ENCODE data around the gene CDR2. TPM values are rescaled to one million over a fixed set of nuclear protein-coding genes. Genes with fewer than 3 reads are reported as not detected.

CDR2 gene
- total RNA-seq, 4 donors from 2014 or later: 10.7 to 37.1 (median 21.6) TPM

DNA sequence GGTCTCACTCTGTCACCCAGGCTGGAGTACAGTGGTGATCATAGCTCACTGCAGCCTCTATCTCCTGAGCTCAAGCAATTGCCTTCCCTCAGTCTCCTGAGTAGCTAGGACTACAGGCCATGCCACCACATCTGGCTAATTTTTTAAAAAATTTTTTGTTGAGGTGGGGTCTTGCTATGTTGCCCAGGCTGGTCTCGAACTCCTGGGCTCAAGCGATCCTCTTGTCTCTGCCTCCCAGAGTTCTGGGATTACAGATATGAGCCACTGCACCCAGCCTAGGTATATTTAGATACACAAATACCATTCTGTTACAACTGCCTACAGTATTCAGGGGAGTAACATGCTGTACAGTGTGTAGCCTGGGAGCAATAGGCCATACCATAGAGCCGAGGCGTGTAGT, 62.9 kb downstream of the CDR2 start:
- Histone ChIP-seq H3K4me1 (peaks cover 20% of the 10 kb centered on the region), H3K27ac (no peak overlapping the region), H3K27me3 (no peaks in the 10 kb centered on the region), H3K36me3 (peaks cover 93% of the 10 kb centered on the region), H3K4me3 (no peak overlapping the region), H3K9me3 (no peaks in the 10 kb centered on the region)
- TF ChIP-seq POLR2A (IDR thresholded peaks at IDR 0.05) (no peak), EP300 (IDR thresholded peaks at IDR 0.05) (no peak), POLR2AphosphoS5 (IDR thresholded peaks at IDR 0.05) (no peak)
- TF ChIP-seq, protein P1, sequence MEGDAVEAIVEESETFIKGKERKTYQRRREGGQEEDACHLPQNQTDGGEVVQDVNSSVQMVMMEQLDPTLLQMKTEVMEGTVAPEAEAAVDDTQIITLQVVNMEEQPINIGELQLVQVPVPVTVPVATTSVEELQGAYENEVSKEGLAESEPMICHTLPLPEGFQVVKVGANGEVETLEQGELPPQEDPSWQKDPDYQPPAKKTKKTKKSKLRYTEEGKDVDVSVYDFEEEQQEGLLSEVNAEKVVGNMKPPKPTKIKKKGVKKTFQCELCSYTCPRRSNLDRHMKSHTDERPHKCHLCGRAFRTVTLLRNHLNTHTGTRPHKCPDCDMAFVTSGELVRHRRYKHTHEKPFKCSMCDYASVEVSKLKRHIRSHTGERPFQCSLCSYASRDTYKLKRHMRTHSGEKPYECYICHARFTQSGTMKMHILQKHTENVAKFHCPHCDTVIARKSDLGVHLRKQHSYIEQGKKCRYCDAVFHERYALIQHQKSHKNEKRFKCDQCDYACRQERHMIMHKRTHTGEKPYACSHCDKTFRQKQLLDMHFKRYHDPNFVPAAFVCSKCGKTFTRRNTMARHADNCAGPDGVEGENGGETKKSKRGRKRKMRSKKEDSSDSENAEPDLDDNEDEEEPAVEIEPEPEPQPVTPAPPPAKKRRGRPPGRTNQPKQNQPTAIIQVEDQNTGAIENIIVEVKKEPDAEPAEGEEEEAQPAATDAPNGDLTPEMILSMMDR (IDR thresholded peaks at IDR 0.05): no peak
- whole genome bisulfite sequencing: 100% methylated on average over 4 of the region's 4 CpGs
- DNase-seq (ENCODE audit: low spot score in 2 of 2): no peak

DNA sequence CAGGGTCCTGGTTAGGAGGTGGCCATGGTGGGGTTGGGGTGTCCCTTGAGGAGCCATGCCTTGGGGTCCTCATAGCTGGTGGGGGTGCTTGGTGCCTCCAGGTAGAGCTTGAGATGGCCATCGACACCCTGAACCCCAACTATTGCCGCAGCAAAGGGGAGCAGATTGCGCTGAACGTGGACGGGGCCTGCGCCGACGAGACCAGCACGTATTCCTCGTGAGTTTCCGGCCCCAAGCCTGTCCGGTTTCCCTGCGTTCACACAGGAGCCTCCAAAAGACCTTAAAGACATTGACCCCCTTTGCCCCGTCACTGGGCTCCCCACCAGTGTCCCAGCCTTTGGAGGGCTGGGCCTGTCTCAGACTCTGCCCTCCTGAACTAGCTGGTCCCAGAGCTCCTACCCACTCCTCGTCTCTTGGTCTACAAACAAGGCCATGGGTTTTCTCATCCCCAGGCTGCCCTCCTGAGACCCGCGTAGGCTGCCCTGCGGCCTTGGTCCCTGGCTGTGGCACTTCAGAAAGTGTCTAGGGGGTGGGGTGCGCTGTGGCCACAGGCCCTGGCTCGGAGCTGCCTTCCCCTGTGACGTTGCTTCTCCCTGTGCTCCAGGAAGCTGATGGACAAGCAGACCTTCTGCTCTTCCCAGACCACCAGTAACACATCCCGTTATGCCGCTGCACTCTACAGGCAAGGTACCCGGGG, 65.4 kb downstream of the CDR2 start:
- no peak for TF ChIP-seq POLR2A (IDR thresholded peaks at IDR 0.05)
- TF ChIP-seq, protein P1 (IDR thresholded peaks at IDR 0.05): no peak
- TF ChIP-seq EP300 (IDR thresholded peaks at IDR 0.05): no peak
- TF ChIP-seq POLR2AphosphoS5 (IDR thresholded peaks at IDR 0.05): no peak
- no peak overlapping the region for H3K4me3 ChIP-seq
- no peaks in the 10 kb centered on the region for H3K9me3 ChIP-seq
- no peaks in the 10 kb centered on the region for H3K27me3 ChIP-seq
- no peak for DNase-seq (ENCODE audit: low spot score in 2 of 2)
- H3K27ac ChIP-seq: no peak overlapping the region
- WGBS: 99% methylated on average over 23 of the region's 24 CpGs
- H3K36me3 ChIP-seq: peaks cover 81% of the 10 kb centered on the region
- H3K4me1 ChIP-seq: peaks cover 8% of the 10 kb centered on the region

DNA sequence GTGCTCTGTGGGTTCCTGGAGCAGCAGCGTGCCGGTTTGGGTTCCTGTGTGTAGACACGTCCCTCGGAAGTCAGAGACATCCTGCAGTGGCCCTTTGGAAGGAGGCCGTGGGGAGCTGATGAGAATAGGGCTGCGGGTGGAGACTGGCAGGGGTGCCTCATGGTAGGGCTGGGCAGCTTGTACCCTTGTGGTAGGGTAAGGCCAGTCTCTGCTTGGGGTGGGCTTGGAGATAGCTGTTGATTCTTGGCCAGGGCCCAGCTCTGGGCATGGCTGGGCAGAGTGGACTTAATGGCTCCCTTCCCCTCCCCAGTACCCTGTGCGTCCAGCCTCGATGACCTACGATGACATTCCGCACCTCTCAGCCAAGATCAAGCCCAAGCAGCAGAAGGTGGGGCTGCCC, 66.6 kb downstream of the CDR2 start:
- Histone ChIP-seq H3K36me3 (peaks cover 76% of the 10 kb centered on the region), H3K4me1 (no peaks in the 10 kb centered on the region), H3K27ac (no peak overlapping the region), H3K9me3 (no peaks in the 10 kb centered on the region), H3K4me3 (no peak overlapping the region), H3K27me3 (no peaks in the 10 kb centered on the region)
- no peak for DNase-seq (ENCODE audit: low spot score in 2 of 2)
- 90% methylated on average over 10 of the region's 10 CpGs for WGBS
- no peak for TF ChIP-seq EP300 (IDR thresholded peaks at IDR 0.05)
- TF ChIP-seq, protein P1 (IDR thresholded peaks at IDR 0.05): no peak
- no peak for TF ChIP-seq POLR2AphosphoS5 (IDR thresholded peaks at IDR 0.05)
- no peak for TF ChIP-seq POLR2A (IDR thresholded peaks at IDR 0.05)

DNA sequence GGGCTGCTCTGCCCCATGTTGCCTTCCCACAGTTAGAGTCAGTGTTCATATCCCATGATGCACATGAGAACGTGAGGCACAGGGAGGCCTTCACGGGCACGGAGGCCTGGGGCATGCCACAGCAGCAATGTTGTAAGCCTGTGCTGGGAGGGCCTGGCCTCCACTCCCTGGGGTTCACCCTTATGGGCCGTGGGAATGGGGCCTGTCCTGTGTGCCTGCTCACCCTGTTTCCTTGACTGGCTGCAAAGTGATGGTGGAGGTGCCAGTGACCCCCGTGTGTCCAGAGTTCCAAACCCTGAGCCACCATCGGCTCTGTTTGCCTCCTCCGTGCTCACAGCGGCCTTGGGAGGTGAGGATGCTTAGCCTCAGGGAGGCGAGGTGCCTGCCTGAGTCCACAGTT, 67.6 kb downstream of the CDR2 start:
- Histone ChIP-seq H3K4me1 (peaks cover 3% of the 10 kb centered on the region), H3K36me3 (peaks cover 70% of the 10 kb centered on the region)

DNA sequence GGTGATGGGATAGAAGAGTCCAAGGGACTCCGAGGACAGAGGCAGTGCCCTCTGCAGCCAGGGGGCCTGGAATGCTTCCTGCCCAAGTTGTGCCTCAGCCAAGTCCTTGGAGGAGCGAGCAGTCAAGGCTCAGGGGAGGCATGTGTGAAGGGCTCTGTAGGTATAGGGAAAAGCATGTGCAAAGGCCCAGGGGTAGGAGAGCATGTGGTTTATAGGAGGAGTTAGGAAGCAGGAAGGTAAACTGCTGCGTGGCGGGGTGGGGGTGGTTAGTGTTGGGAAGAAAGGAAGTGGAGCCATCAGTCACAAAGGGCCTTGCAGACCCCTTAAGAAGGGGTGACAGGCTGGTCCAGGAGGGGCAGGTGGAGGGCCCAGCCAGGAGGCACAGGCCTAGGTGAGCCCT, 70.0 kb downstream of the CDR2 start:
- Histone ChIP-seq H3K36me3 (peaks cover 49% of the 10 kb centered on the region), H3K27ac (no peak overlapping the region), H3K9me3 (no peaks in the 10 kb centered on the region), H3K27me3 (no peaks in the 10 kb centered on the region), H3K4me3 (no peak overlapping the region), H3K4me1 (peaks cover 25% of the 10 kb centered on the region)
- DNase-seq (ENCODE audit: low spot score in 2 of 2): no peak
- TF ChIP-seq POLR2AphosphoS5 (IDR thresholded peaks at IDR 0.05) (no peak), EP300 (IDR thresholded peaks at IDR 0.05) (no peak), POLR2A (IDR thresholded peaks at IDR 0.05) (no peak)
- TF ChIP-seq, protein P1 (IDR thresholded peaks at IDR 0.05): no peak
- 93% methylated on average over 4 of the region's 4 CpGs for WGBS

More for the DNA sequence above, 67.6 kb downstream of the CDR2 start:
- TF ChIP-seq POLR2AphosphoS5 (IDR thresholded peaks at IDR 0.05) (no peak), POLR2A (IDR thresholded peaks at IDR 0.05) (no peak), EP300 (IDR thresholded peaks at IDR 0.05) (no peak)
- TF ChIP-seq, protein P1 (IDR thresholded peaks at IDR 0.05): no peak
- Histone ChIP-seq H3K27ac (no peak overlapping the region), H3K27me3 (no peaks in the 10 kb centered on the region), H3K9me3 (no peaks in the 10 kb centered on the region), H3K4me3 (no peak overlapping the region)
- WGBS: 83% methylated on average over 6 of the region's 9 CpGs
- DNase-seq (ENCODE audit: low spot score in 2 of 2): no peak

Data from suprapubic skin (tissue), 4 donors.